ENCODE results near the gene EHBP1L1. TPM values are rescaled to one million over a fixed set of nuclear protein-coding genes. Genes with fewer than 3 reads are reported as not detected.

The EHBP1L1 gene
- total RNA-seq, 4 donors from 2014 or later, result 186 to 472 (median 293) TPM

DNA sequence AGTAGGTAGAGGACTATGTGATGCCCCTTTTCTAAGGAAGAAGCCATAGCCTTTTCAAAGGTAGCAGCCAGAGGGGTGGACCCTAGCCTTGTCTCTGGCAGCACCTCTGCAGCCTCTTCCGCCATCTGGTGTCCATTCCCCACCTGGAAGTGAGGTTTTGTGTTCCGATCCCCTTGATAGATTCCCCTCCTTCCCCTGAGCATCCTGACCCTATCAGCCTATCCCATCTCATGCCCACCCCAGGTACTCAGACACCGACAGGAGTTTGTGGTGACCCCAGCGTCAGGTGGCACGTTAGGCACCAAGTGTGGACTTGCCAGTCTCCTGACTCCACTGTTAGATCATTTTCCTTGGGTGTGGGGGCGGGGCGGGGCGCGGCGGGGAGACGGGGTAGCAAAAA is 3.9 kb upstream of the EHBP1L1 start:
- 5% methylated on average over 11 of the region's 11 CpGs for WGBS
- H3K4me1 ChIP-seq, result peaks cover 61 to 85% (median 74%) of the 10 kb centered on the region in 4 donors

DNA sequence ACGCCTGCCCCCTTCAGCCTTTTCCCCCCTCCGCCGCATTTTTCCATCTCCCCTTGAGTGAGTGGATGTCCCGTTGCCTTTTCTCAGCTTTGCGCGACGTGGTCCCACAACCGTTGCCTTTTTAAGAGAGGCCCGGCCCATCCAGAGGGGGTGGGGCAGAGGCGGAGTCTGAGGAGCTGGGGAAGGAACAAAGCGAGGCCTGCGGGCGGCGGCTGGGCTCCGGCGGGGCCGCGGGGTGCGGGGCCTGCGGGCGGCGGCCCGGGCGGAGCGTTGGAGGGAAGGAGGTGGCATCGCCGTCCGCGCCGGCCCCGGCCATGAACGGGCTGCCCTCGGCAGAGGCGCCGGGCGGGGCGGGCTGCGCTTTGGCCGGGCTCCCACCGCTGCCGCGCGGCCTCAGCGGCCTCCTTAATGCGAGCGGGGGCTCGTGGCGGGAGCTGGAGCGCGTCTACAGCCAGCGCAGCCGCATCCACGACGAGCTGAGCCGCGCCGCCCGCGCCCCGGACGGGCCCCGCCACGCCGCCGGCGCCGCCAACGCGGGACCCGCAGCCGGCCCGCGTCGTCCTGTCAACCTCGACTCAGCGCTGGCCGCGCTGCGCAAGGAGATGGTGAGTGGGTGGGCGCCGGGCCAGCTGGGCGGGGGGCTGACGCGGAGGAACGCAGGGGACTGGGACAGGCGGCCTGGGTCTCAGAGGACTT is 3.3 kb upstream of the EHBP1L1 start, which contains the start of gene FAM89B:
Gene FAM89B (plus strand): TSS at position 183 of the 696 bp plus-strand sequence. CDS start 132 bp downstream, at position 315.
- Histone ChIP-seq H3K27me3 (no peaks in the 10 kb centered on the region), H3K36me3 (no peaks in the 10 kb centered on the region), H3K9me3 (no peaks in the 10 kb centered on the region), H3K4me1 (peaks cover 67 to 85% (median 78%) of the 10 kb centered on the region in 4 donors), H3K4me3 (peak within 1 kb of the TSS; percentile 78 to 98 (median 88)), H3K27ac (replicated peaks in 1 of 4) (peak within 1 kb of the TSS; percentile 95 to 99 (median 96))
- 1% methylated on average over 22 of the region's 86 CpGs for WGBS
- intact Hi-C loops (cut with DNase I), result no loop called here
- TF ChIP-seq, protein P1, sequence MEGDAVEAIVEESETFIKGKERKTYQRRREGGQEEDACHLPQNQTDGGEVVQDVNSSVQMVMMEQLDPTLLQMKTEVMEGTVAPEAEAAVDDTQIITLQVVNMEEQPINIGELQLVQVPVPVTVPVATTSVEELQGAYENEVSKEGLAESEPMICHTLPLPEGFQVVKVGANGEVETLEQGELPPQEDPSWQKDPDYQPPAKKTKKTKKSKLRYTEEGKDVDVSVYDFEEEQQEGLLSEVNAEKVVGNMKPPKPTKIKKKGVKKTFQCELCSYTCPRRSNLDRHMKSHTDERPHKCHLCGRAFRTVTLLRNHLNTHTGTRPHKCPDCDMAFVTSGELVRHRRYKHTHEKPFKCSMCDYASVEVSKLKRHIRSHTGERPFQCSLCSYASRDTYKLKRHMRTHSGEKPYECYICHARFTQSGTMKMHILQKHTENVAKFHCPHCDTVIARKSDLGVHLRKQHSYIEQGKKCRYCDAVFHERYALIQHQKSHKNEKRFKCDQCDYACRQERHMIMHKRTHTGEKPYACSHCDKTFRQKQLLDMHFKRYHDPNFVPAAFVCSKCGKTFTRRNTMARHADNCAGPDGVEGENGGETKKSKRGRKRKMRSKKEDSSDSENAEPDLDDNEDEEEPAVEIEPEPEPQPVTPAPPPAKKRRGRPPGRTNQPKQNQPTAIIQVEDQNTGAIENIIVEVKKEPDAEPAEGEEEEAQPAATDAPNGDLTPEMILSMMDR (IDR thresholded peaks at IDR 0.05), result no peak
- TF ChIP-seq POLR2AphosphoS5 (IDR thresholded peaks at IDR 0.05), result peak in 1 of 2 donors; percentile 77
- no peak for TF ChIP-seq POLR2A (IDR thresholded peaks at IDR 0.05; ENCODE audit: low read depth)
- DNase-seq (ENCODE audit: extremely low spot score), result peak; percentile 97

More for the DNA sequence above, 3.9 kb upstream of the EHBP1L1 start:
- intact Hi-C loops (cut with DNase I), result loop anchor here (2.0 kb wide), 1 partner anchor 31 kb away; no protein-coding TSS in a partner anchor
- H3K9me3 ChIP-seq, result no peaks in the 10 kb centered on the region
- H3K4me3 ChIP-seq, result peak overlapping the region; percentile 78 to 98 (median 88)
- no peak for DNase-seq (ENCODE audit: extremely low spot score)
- TF ChIP-seq, protein P1 (IDR thresholded peaks at IDR 0.05), result peak; percentile 42 to 59 (median 51)
- no peak for TF ChIP-seq POLR2A (IDR thresholded peaks at IDR 0.05; ENCODE audit: low read depth)
- H3K36me3 ChIP-seq, result no peaks in the 10 kb centered on the region
- H3K27me3 ChIP-seq, result no peaks in the 10 kb centered on the region
- peak overlapping the region; percentile 95 to 99 (median 96) for H3K27ac ChIP-seq (replicated peaks in 1 of 4)

GRCh38 chr11:65573391-65574079 is 2.3 kb upstream of the EHBP1L1 start:
- TF ChIP-seq, protein P1 (IDR thresholded peaks at IDR 0.05), result no peak
- TF ChIP-seq POLR2AphosphoS5 (IDR thresholded peaks at IDR 0.05) (no peak), EP300 (IDR thresholded peaks at IDR 0.05) (no peak), POLR2A (IDR thresholded peaks at IDR 0.05; ENCODE audit: low read depth) (no peak)
- WGBS, result 5% methylated on average over 10 of the region's 22 CpGs
- intact Hi-C loops (cut with DNase I), result loop anchor here (2.0 kb wide), 2 partner anchors 19 to 41 kb away; partner anchors contain the start of genes MAP3K11 and PCNX3
- H3K4me3 ChIP-seq, result peak overlapping the region; percentile 78 to 98 (median 88)
- peaks cover 70 to 85% (median 79%) of the 10 kb centered on the region in 4 donors for H3K4me1 ChIP-seq
- H3K36me3 ChIP-seq, result peaks cover 0 to 6% (median 6%) of the 10 kb centered on the region in 4 donors
- no peaks in the 10 kb centered on the region for H3K9me3 ChIP-seq
- DNase-seq (ENCODE audit: extremely low spot score), result no peak
- no peaks in the 10 kb centered on the region for H3K27me3 ChIP-seq
- peak overlapping the region; percentile 95 to 99 (median 96) for H3K27ac ChIP-seq (replicated peaks in 1 of 4)

- H3K27me3 ChIP-seq, result no peaks in the 10 kb centered on the region
- peaks cover 67 to 85% (median 79%) of the 10 kb centered on the region in 4 donors for H3K4me1 ChIP-seq
- peak overlapping the region; percentile 95 to 99 (median 96) for H3K27ac ChIP-seq (replicated peaks in 1 of 4)
- TF ChIP-seq POLR2AphosphoS5 (IDR thresholded peaks at IDR 0.05) (peak in 1 of 2 donors; percentile 87), POLR2A (IDR thresholded peaks at IDR 0.05; ENCODE audit: low read depth) (no peak), EP300 (IDR thresholded peaks at IDR 0.05) (no peak)
- TF ChIP-seq, protein P1 (IDR thresholded peaks at IDR 0.05), result peak; percentile 95 to 99 (median 98)
- intact Hi-C loops (cut with DNase I), result loop anchor here (2.0 kb wide), 2 partner anchors 19 to 41 kb away; partner anchors contain the start of genes MAP3K11 and PCNX3
- H3K9me3 ChIP-seq, result no peaks in the 10 kb centered on the region
- peak overlapping the region; percentile 78 to 98 (median 88) for H3K4me3 ChIP-seq
- peaks cover 0 to 14% (median 13%) of the 10 kb centered on the region in 4 donors for H3K36me3 ChIP-seq
- 0% methylated on average over 4 of the region's 67 CpGs for WGBS
- DNase-seq (ENCODE audit: extremely low spot score), result peak; percentile 97
Observed at GRCh38 chr11:65574109-65574810, 1.6 kb upstream of the EHBP1L1 start.
